Stimulated activated CD4-positive, alpha-beta T cell treated with anti-CD3 and anti-CD28 coated beads, Interleukin-1b, Interleukin-23, amount 100 ng/mL, for 4 hours (primary cell): ENCODE results near the gene CMTM2.
"Not testable (repeated sequence)": the region's sequence is repeated elsewhere in the genome, so short reads cannot be mapped to it uniquely, and the experiment has no call there.

Experiments
- DNase-seq, 2 donors: peaks; one replicate each; pipeline ENCODE4 v3.0.0-alpha.2; 2020; ENCODE audit warnings: low read depth in 2 of 2

Gene CMTM2

DNA sequence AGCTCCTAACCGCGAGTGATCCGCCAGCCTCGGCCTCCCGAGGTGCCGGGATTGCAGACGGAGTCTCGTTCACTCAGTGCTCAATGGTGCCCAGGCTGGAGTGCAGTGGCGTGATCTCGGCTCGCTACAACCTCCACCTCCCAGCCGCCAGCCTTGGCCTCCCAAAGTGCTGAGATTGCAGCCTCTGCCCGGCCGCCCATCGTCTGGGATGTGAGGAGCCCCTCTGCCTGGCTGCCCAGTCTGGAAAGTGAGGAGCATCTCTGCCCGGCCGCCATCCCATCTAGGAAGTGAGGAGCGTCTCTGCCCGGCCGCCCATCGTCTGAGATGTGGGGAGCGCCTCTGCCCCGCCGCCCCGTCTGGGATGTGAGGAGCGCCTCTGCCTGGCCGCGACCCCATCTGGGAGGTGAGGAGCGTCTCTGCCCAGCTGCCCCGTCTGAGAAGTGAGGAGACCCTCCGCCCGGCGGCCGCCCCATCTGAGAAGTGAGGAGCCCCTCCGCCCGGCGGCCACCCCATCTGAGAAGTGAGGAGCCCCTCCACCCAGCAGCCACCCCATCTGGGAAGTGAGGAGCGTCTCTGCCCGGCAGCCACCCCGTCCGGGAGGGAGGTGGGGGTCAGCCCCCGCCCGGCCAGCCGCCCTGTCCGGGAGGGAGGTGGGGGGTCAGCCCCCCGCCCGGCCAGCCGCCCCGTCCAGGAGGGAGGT lies 51.4 kb downstream of the CMTM2 start:
- not testable (repeated sequence) for DNase-seq

DNA sequence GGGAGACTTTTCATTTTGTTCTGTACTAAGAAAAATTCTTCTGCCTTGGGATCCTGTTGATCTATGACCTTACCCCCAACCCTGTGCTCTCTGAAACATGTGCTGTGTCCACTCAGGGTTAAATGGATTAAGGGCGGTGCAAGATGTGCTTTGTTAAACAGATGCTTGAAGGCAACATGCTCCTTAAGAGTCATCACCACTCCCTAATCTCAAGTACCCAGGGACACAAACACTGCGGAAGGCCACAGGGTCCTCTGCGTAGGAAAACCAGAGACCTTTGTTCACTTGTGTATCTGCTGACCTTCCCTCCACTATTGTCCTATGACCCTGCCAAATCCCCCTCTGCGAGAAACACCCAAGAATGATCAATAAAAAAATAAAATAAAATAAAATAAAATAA lies 52.3 kb downstream of the CMTM2 start:
- not testable (repeated sequence) for DNase-seq

DNA sequence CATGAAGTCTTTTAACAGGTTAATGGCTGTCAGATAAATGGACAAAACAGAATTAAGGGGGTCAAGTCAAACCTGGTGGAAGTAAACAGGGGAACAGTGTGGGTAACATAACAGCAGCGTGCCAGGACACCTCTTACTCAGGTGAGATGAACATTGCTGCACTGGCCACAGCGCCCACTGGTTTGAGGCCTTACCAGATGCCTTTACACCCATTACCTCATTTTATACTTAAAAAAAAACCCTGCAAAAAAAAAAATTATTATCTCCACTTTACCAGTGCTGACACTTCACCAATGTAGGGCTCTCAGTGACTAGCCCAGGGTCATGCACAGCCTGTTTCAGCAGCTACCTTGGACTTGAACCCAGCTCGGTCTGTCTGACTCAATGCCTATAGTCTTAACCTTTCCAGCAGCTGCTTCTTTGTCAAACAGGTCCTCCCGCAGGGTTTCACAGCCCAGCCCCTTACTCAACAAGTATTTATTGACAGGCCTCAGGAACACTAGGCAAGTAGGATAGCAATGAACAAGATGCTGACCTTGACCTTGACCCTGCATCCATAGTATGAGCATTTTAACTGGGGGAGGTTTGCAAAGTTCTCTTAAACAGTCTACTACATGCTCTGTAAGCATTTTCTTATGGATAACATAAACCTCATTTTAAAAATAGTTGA lies 55.4 kb downstream of the CMTM2 start:
- no peak for DNase-seq

DNA sequence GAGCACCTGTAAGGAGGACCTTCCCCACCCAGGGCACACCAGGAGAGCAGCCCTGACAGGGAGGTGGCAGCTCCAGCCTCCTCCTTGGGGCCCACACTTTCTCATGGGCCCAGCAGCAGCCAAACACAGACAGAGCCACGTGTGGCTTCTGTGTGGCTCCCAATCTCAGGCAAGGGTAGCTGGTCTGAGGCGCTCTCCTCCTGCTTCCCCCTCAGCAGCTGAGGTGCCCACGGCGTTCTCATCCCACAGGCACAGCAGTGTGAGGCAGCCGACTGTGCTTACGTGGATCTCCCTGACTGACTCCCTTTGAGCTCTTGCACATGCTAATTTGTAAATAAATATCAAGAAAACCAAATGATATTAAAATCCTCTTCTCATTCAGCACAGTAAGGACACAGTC lies 56.1 kb downstream of the CMTM2 start:
- DNase-seq: no peak

DNA sequence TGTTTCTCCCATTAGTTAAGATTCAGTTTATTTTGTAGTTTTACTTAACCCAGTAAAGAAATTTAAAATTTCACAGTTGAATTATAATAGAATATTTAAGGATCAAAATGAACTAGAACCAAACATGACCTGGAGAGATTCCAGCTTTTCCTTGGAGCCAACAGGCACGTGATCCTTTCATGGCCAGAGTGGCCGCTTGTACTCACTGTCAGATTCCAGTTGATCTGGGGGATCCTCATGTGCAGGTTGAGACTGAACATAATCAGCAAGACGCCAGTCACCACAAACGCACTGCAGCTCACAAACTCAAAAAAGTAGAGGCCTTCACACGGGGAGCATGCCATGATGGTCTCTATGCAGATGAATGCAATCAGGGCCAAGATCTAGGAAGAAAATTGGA lies 56.9 kb downstream of the CMTM2 start:
- no peak for DNase-seq

DNA sequence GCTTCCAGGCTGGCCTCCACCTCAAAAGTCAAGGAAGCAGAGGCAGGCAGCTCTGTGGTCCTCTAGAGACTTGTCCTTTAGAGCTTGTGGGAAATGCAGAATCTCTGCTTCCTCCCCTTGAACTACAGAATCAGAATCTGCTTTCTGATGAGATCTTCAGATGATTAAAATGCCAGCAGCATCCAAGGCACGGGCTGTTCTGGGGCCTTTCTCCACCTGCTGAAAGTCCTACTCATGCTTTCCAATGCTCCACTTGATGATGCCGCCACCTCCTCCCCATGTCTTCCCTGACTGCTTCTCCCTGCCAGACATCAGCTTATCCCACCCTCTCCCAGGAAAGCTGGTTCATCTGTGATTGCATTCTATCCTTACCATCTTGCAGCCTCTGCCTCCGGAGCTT lies 58.5 kb downstream of the CMTM2 start:
- DNase-seq: no peak
